Measurements from ENCODE around the gene STAT4.

STAT4 gene

DNA sequence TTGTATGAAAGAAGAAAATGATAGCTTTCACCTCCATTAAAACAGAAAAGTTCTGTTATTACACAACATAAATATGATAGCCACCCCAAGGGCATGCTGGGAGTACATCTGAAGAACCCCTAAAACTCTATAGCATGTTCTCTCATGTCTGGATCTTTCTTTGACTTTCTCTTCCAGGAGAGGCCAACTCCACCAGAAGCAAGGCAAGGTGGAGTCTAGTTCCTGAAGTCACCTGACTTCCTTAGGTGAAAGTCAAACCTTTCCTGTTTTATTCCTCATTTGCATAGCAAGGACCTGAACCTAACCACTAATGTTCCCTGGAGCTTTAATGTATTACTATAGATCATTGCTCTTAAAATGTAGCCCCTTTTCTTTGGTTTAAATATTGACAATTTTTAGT, 142.5 kb downstream of the STAT4 start:
- H3K4me3 ChIP-seq = no peak overlapping the region
- no peaks in the 10 kb centered on the region for H3K27me3 ChIP-seq
- peaks cover 11 to 27% (median 15%) of the 10 kb centered on the region in 10 experiments for H3K4me1 ChIP-seq
- H3K9ac ChIP-seq = no peak overlapping the region
- H3K27ac ChIP-seq = no peak overlapping the region
- TF ChIP-seq Cebpa-rat (IDR thresholded peaks at IDR 0.05) = no peak
- peaks cover 0 to 60% (median 17%) of the 10 kb centered on the region in 11 experiments; a peak in 8 of 22 replicates for H4K20me1 ChIP-seq
- peaks cover 0 to 12% (median 6%) of the 10 kb centered on the region in 11 experiments; a peak in 12 of 22 replicates for H3K9me3 ChIP-seq (replicated peaks in 1 of 11)
- peaks cover 78 to 91% (median 83%) of the 10 kb centered on the region in 11 experiments for H3K36me3 ChIP-seq
- no peak overlapping the region for H3K4me2 ChIP-seq

DNA sequence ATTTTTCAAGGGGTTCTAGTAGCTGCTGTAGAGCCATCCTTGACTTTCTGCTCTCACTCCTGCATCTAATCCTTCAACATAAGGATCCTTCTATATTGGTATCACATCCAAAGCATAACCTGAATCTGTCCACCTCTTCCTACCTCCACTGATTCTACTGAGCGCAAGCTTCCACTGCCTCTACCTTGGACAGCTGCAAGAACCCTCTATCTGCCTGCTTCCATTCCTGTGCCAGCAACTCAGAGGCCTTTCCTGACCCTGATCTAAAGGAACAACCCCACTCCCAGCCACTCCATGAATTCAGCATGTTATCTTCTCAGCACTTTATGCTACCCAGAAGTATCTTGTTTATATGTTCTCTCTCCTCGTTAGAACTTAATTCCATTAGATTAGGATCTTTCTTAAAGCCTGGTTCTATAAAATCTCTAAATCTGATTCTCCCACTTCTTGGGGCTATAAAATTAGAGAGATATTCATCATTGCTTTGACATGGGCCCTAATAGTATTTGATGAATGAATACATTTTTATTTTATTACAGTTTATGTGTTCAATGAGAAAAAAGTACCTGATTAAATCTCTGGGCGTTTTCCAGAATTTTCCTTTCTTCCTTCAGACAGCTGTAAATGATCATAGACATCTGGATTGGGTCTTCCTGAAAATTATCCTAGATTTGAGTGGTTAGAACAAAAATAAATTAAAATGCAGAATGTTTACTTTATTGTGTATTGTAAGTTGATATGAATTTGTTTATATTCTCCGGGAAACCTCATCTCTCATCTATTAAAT, 143.6 kb downstream of the STAT4 start:
- TF ChIP-seq Cebpa-rat (IDR thresholded peaks at IDR 0.05) = no peak
- no peak overlapping the region for H3K9ac ChIP-seq
- peaks cover 0 to 57% (median 12%) of the 10 kb centered on the region in 11 experiments; a peak in 8 of 22 replicates for H4K20me1 ChIP-seq
- H3K27me3 ChIP-seq = no peaks in the 10 kb centered on the region
- H3K36me3 ChIP-seq = peaks cover 89 to 98% (median 94%) of the 10 kb centered on the region in 11 experiments
- no peak overlapping the region for H3K4me2 ChIP-seq
- H3K27ac ChIP-seq = no peak overlapping the region
- peaks cover 0 to 16% (median 4%) of the 10 kb centered on the region in 10 experiments; a peak in 13 of 20 replicates for H3K4me1 ChIP-seq
- H3K4me3 ChIP-seq = no peak overlapping the region
- peaks cover 0 to 15% (median 7%) of the 10 kb centered on the region in 11 experiments; a peak in 12 of 22 replicates for H3K9me3 ChIP-seq (replicated peaks in 1 of 11)

DNA sequence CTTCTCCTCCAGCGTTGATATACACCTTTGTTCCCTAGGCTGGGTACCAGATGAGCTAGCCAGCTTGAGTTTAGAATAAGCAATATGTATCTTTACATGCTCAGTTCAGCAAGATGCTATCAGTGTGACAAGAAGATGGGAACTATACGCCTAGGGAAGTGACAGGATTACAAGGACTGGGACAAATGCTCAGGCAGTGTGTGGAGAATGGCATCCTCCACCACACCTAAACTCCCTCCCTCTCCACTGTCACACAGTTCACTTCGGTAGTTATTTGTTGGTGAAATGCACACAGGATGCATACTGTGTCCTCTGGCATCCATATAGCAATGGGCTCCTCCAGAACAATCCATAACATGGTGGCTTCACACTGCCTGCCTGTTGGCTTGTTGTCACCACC, 144.5 kb downstream of the STAT4 start:
- Histone ChIP-seq H3K4me1 (peaks cover 0 to 7% (median 0%) of the 10 kb centered on the region in 10 experiments; a peak in 9 of 20 replicates), H3K4me3 (no peak overlapping the region), H3K36me3 (peaks cover 93 to 98% (median 95%) of the 10 kb centered on the region in 11 experiments), H3K9ac (no peak overlapping the region), H3K9me3 (replicated peaks in 1 of 11) (peaks cover 0 to 15% (median 7%) of the 10 kb centered on the region in 11 experiments; a peak in 12 of 22 replicates), H4K20me1 (peaks cover 0 to 48% (median 4%) of the 10 kb centered on the region in 11 experiments; a peak in 7 of 22 replicates), H3K4me2 (no peak overlapping the region), H3K27ac (no peak overlapping the region), H3K27me3 (no peaks in the 10 kb centered on the region)
- TF ChIP-seq Cebpa-rat (IDR thresholded peaks at IDR 0.05) = no peak

DNA sequence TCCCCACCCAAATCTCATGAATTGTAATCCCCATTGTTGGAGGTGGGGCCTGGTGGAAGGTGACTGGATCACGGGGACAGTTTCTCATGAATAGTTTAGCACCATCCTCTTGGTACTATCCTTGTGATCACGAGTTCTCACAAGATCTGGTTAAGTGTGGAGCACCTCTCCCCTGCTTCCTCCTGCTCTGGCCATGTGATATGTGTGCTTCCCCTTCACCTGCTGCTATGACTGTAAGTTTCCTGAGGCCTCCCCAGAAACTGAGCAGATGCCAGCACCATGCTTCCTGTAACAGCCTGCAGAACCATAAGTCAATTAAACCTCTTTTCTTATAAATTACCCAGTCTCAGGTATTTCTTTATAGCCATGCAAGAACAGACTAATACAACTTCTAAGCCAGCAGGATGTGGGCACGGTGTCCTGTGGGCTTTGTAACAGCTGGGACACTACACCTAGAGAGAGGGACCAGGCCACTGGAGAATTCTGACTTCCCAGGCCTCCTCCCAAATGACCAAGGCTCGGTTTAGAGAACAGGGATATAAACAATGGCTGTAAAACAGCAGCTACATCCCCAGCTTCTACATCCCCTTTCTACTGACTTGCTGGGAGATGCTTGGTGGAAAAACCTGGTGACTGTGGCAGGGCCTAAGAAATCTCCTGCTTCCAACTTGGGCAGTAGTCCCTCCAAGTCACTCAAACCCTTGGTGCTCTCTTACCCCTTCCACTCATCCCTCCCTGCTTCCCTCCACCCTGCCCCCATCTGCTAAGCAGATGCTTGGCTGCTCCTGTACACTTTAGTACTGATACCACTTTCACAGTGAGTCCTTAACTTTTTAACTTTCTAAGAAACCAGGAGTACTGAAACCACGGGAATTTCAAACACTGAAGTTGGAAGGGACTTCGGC, 147.1 kb downstream of the STAT4 start:
- H3K27ac ChIP-seq = no peak overlapping the region
- TF ChIP-seq Cebpa-rat (IDR thresholded peaks at IDR 0.05) = no peak
- peaks cover 0 to 30% (median 0%) of the 10 kb centered on the region in 11 experiments; a peak in 6 of 22 replicates for H4K20me1 ChIP-seq
- no peak overlapping the region for H3K4me3 ChIP-seq
- no peak overlapping the region for H3K9ac ChIP-seq
- no peak overlapping the region for H3K4me2 ChIP-seq
- H3K27me3 ChIP-seq = no peaks in the 10 kb centered on the region
- H3K9me3 ChIP-seq (replicated peaks in 1 of 11) = peaks cover 0 to 15% (median 7%) of the 10 kb centered on the region in 11 experiments; a peak in 12 of 22 replicates
- peaks cover 98 to 100% (median 99%) of the 10 kb centered on the region in 11 experiments for H3K36me3 ChIP-seq
- no peaks in the 10 kb centered on the region for H3K4me1 ChIP-seq

GRCh38 chr2:191001624-191002023, 149.2 kb downstream of the STAT4 start:
- peaks cover 96 to 100% (median 100%) of the 10 kb centered on the region in 11 experiments for H3K36me3 ChIP-seq
- H4K20me1 ChIP-seq = peaks cover 0 to 23% (median 0%) of the 10 kb centered on the region in 11 experiments; a peak in 6 of 22 replicates
- no peak for TF ChIP-seq Cebpa-rat (IDR thresholded peaks at IDR 0.05)
- H3K9me3 ChIP-seq (replicated peaks in 1 of 11) = peaks cover 0 to 15% (median 7%) of the 10 kb centered on the region in 11 experiments; a peak in 12 of 22 replicates
- no peaks in the 10 kb centered on the region for H3K27me3 ChIP-seq
- H3K4me2 ChIP-seq = no peak overlapping the region
- no peak overlapping the region for H3K9ac ChIP-seq
- H3K27ac ChIP-seq = no peak overlapping the region
- peaks cover 0 to 12% (median 9%) of the 10 kb centered on the region in 10 experiments; a peak in 14 of 20 replicates for H3K4me1 ChIP-seq
- no peak overlapping the region for H3K4me3 ChIP-seq

DNA sequence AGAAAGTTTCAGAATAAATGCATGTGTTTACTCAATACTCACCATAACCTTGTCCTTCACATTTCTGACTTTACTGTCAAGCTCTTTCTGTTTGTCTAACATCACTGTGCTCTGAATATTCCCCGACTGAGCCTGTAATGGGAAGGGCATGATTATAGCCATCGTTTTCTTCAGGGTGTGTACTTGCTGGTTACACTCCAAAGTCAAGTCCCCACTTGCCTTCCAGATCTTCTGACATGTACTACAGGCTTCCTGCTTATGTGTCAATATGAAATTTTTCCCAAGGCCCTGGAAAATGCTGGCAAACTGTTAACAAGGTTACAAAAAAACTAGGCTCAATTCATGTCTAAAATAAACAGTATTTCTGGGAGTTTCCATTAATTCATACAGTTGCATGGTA, 149.8 kb downstream of the STAT4 start:
- no peaks in the 10 kb centered on the region for H3K27me3 ChIP-seq

DNA sequence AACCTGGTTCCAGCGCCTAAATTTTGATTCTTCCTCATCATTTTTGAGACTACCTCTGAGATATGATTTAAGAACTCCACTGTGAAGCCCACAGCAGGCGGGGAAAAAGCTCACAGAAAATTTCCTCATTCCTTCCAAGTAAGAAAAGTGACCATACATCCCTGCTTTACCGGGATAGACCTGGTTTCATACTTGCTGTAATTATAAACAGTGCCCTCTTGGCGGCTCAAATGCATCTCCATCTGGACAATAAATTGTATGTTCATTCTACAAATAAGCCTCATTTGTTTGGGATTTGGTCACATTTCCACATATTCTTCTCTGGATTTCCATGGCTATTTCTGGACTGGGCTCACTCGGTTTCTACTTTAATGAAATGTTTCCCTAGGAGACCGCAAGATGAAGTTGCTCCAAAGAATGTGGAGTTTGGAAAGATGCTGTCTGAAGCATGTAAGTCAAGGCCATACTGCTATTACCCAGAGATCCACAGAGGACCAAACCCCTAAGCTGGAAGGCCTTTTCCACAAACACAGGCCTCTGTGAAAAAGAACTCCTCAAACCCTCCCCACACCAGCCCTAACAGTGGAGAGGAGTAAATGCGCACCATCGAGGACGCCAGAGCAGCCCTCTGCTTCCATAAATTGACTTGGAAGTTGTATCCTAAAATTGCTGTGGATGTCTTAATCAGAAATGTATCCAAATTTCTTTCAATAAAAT, 150.7 kb downstream of the STAT4 start:
- H3K36me3 ChIP-seq = peaks cover 96 to 100% (median 100%) of the 10 kb centered on the region in 11 experiments
- peaks cover 0 to 24% (median 0%) of the 10 kb centered on the region in 11 experiments; a peak in 6 of 22 replicates for H4K20me1 ChIP-seq
- H3K4me3 ChIP-seq = no peak overlapping the region
- peaks cover 0 to 19% (median 8%) of the 10 kb centered on the region in 11 experiments; a peak in 12 of 22 replicates for H3K9me3 ChIP-seq (replicated peaks in 1 of 11)
- TF ChIP-seq Cebpa-rat (IDR thresholded peaks at IDR 0.05) = no peak
- H3K27ac ChIP-seq = no peak overlapping the region
- no peak overlapping the region for H3K9ac ChIP-seq
- H3K4me1 ChIP-seq = peaks cover 0 to 15% (median 12%) of the 10 kb centered on the region in 10 experiments; a peak in 14 of 20 replicates
- H3K4me2 ChIP-seq = no peak overlapping the region
- H3K27me3 ChIP-seq = no peaks in the 10 kb centered on the region

More for the DNA sequence above, 149.8 kb downstream of the STAT4 start:
- Histone ChIP-seq H3K9ac (no peak overlapping the region), H3K4me3 (no peak overlapping the region), H3K36me3 (peaks cover 96 to 100% (median 100%) of the 10 kb centered on the region in 11 experiments), H3K4me2 (no peak overlapping the region), H3K9me3 (replicated peaks in 1 of 11) (peaks cover 0 to 15% (median 7%) of the 10 kb centered on the region in 11 experiments; a peak in 12 of 22 replicates), H3K27ac (no peak overlapping the region), H3K4me1 (peaks cover 0 to 15% (median 12%) of the 10 kb centered on the region in 10 experiments; a peak in 14 of 20 replicates), H4K20me1 (peaks cover 0 to 24% (median 0%) of the 10 kb centered on the region in 11 experiments; a peak in 6 of 22 replicates)
- TF ChIP-seq Cebpa-rat (IDR thresholded peaks at IDR 0.05) = no peak

DNA sequence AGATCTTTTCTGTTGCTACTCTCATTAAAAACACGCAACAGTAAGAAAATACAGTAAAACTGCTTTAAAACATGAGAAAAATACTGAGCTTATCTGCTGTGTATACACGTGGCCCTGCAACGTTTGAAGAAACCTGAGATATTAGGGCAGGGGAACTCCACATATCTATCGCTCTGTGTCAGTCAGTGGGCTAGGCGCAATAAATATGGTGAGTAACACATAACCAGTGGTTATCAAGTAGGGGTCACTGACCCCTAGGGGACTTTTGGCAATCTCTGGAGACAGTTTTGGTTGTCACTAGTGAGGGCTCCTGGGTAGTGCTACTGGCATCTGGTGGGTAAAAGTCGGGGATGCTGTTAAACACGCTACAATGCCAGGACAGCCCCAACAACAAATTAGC, 151.7 kb downstream of the STAT4 start:
- Histone ChIP-seq H3K27ac (no peak overlapping the region), H3K27me3 (no peaks in the 10 kb centered on the region), H3K36me3 (peaks cover 96 to 100% (median 100%) of the 10 kb centered on the region in 11 experiments), H4K20me1 (peaks cover 0 to 22% (median 0%) of the 10 kb centered on the region in 11 experiments; a peak in 6 of 22 replicates), H3K4me3 (no peak overlapping the region), H3K9ac (no peak overlapping the region), H3K9me3 (replicated peaks in 1 of 11) (peaks cover 0 to 17% (median 7%) of the 10 kb centered on the region in 11 experiments; a peak in 12 of 22 replicates), H3K4me1 (peaks cover 0 to 15% (median 12%) of the 10 kb centered on the region in 10 experiments; a peak in 14 of 20 replicates), H3K4me2 (no peak overlapping the region)
- TF ChIP-seq Cebpa-rat (IDR thresholded peaks at IDR 0.05) = no peak
